Activated CD4-positive, CD25-positive, alpha-beta regulatory T cell (primary cell): ENCODE measurements around the gene C16orf92.

Experiments
- DNase-seq, 4 experiments: peaks; one replicate each; lab custom pipeline; 2025; lab: John Stamatoyannopoulos, UW

C16orf92 gene

GRCh38 chr16:30022887-30023286 lies at the start of gene C16orf92:
TSS of gene C16orf92 (plus strand) at chr16:30023198. CDS start at chr16:30023341, 143 bp downstream.
- no peak for DNase-seq

DNA sequence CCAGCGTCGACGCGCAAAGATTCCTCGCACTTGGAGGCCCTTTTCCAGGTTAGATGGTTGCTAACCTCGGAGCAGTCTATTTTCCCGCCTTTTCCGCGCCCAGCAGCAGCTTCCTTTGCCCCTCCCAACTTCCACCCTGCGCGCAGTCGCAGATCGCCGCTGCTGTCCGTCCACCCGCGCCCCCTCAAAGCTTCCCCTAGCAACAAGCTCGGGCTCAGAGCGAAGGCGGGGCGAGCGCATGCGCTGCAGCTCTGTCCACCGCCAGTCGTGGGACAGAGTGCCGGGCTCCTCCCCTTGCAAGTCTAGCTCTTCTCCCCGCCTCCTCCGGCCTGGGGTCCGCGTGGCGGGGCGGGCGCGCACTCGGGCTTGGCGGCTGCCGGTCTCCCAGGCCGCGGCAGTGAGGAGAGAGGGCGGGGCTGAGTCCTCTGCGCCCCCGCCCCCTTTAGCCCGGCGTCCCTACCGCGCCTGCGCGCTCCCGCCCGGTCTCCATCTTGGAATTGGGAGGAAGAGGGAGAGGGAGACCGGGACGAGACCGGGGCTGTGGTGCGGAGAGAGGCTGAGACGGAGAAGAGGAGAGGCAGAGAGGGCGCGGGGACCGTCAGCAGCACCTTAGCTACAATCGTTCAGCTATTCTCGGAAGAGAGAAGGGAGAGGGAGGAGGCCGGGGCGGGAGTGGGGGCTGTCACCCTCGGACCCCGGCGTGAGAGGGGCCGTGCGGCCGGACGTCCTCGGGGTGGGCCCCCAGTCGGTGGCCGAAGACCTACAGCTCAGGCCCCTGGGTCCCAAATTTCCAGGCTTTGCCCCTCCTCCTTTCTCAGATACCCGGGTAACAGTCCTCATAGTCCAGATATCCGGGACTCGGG lies 49.4 kb upstream of the C16orf92 start, which contains the start of gene TAOK2:
TAOK2 (plus strand) TSS at position 485 of the 863 bp plus-strand sequence. CDS start 3,905 bp downstream, outside the sequence.
- peak; percentile 88 to 93 (median 90) for DNase-seq

- no peak for DNase-seq
Measured at GRCh38 chr16:29974291-29975133, 48.5 kb upstream of the C16orf92 start.

GRCh38 chr16:29975134-29975538 lies 47.9 kb upstream of the C16orf92 start:
- DNase-seq: no peak

DNA sequence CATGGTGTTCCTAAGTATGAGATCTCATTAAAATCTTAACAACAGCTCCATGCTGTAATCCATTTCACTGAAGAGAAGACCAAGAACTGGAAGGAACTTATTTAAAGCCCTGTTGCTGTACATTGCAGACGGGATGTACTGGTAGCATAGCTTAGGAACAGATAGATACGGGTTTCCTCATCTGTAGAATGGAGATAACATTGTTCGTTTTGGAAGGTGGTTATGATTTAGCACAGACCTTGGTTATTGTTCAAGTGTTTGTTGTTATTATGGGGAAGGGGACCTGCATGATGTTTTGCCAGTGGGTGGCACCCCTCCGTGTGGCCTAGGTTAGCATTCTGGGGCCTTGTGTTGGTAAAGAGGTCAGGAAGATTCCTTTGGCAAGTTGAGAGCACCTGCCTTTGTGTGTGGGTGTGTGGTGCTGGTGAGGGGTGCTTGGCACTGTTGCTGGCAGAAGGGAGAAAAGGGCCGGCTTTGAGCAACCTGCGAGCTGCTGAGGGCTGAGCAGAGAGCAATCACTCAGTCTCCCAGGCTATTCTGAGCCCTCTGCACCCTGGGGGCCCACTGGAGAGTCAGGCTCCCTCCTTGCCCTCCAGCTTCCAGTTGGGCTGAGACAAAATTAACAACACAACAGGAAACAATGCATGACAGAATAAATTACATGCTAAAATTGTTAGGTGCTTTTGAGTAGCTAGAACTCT lies 47.0 kb upstream of the C16orf92 start:
- DNase-seq: no peak

GRCh38 chr16:29977063-29977825 lies 45.8 kb upstream of the C16orf92 start:
- DNase-seq: no peak

GRCh38 chr16:29978081-29978480 lies 44.9 kb upstream of the C16orf92 start:
- DNase-seq: no peak

GRCh38 chr16:29978564-29979270 lies 44.3 kb upstream of the C16orf92 start:
- DNase-seq: no peak

DNA sequence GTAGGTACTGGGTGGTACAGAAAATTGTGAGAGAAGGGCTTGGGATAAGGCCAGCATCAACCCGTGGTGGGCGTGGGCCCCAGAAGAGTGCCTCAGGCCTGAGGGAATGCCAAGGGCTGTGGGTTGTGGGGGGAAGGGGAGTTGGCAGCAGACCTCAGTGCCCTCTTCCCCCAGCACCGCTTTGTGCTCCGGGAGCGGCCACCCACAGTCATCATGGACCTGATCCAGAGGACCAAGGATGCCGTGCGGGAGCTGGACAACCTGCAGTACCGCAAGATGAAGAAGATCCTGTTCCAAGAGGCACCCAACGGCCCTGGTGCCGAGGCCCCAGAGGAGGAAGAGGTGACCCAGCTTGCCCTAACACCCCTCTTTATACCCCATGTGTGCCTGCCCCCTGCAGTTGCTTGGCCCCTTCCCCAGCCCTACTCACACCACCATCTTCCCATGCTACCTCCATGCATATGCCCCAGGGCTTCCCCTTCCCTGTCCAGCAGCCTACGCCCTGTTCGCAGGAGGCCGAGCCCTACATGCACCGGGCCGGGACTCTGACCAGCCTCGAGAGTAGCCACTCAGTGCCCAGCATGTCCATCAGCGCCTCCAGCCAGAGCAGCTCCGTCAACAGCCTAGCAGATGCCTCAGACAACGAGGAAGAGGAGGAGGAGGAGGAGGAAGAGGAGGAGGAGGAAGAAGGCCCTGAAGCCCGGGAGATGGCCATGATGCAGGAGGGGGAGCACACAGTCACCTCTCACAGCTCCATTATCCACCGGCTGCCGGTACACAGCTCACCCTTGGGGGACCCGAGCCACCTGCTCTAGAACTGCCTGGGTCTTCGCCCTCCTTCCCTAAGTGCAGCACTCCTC lies 40.2 kb upstream of the C16orf92 start:
- no peak for DNase-seq

GRCh38 chr16:29983420-29984136 lies 39.4 kb upstream of the C16orf92 start:
- DNase-seq: no peak

- DNase-seq: no peak
Measured at GRCh38 chr16:29984137-29984763, 38.7 kb upstream of the C16orf92 start.

DNA sequence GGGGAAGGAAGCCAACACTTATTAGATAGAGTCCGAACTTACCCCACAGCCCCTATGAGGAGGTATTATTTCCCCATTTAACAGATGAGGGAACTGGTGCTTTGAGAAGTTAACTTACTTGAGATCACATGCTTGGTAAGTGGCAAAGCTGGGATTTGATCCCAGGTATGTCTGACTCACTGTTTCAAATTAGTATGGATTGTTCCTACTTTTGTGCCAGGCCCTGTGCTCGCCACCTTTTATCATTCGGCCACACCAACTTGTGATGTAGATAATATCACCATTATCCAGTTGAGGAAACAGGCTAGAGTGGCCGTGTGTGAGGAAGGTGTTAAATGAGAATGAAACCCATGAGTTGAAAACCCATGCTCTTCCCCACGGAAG lies 38.2 kb upstream of the C16orf92 start:
- no peak for DNase-seq

GRCh38 chr16:29985271-29985811 lies 37.7 kb upstream of the C16orf92 start:
- no peak for DNase-seq

DNA sequence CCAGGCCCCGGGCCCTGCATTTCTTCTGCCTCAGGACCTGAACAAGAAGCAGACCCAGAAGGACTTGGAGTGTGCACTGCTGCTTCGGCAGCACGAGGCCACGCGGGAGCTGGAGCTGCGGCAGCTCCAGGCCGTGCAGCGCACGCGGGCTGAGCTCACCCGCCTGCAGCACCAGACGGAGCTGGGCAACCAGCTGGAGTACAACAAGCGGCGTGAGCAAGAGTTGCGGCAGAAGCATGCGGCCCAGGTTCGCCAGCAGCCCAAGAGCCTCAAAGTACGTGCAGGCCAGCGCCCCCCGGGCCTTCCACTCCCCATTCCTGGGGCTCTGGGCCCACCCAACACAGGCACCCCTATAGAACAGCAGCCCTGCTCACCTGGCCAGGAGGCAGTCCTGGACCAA lies 36.8 kb upstream of the C16orf92 start:
- no peak for DNase-seq

- no peak for DNase-seq
Measured at GRCh38 chr16:29986931-29987330, 36.1 kb upstream of the C16orf92 start.

GRCh38 chr16:29987371-29988085 lies 35.5 kb upstream of the C16orf92 start:
- DNase-seq: no peak

- DNase-seq: no peak
Measured at GRCh38 chr16:29988346-29989075, 34.5 kb upstream of the C16orf92 start.
